K562 (cell line): ENCODE measurements around the gene INSL3.

Source experiments
- ARID2 ChIP-seq: fragments of 450-650 bp; IDR thresholded peaks from 2 replicates; pipeline ENCODE4 v1.6.1; 2017; ENCODE audit warnings: antibody characterized with exemption, mild to moderate bottlenecking
- CHD1 ChIP-seq: fragments of 200-600 bp; sonication (generic); IDR thresholded peaks from one replicate; pipeline ENCODE4 v1.6.1; 2012; ENCODE audit warnings: mild to moderate bottlenecking, moderate library complexity, low read length, inconsistent platforms
- ELF4 ChIP-seq: fragments of 450-650 bp; formaldehyde crosslinking; IDR thresholded peaks from 2 replicates; pipeline ENCODE4 v1.4.0; 2022; ENCODE audit warnings: missing genetic modification characterization
- EP300 ChIP-seq: IDR thresholded peaks from 2 replicates; pipeline ENCODE4 v1.6.1; 2012; ENCODE audit warnings: low read length, improper control_type of control experiment
- EZH2 ChIP-seq: IDR thresholded peaks from 2 replicates; pipeline ENCODE4 v1.6.1; 2012; ENCODE audit warnings: low read depth, mild to moderate bottlenecking, inconsistent platforms, low read length, borderline replicate concordance
- KHSRP ChIP-seq: fragments of 450-650 bp; IDR thresholded peaks from 2 replicates; pipeline ENCODE4 v1.6.1; 2017
- POLR2AphosphoS5 ChIP-seq: IDR thresholded peaks from 2 replicates; pipeline ENCODE4 v1.6.1; 2011; ENCODE audit warnings: mild to moderate bottlenecking, low read depth, low read length, moderate library complexity; ENCODE audit not compliant: control insufficient read depth, insufficient read depth
- ZFPM2 ChIP-seq: fragments of 250-450 bp; sonication (Bioruptor Pico); IDR thresholded peaks from 2 replicates; pipeline ENCODE4 v1.5.1; 2022; ENCODE audit warnings: mild to moderate bottlenecking
- ZNF274 ChIP-seq: IDR thresholded peaks from 2 replicates; pipeline ENCODE4 v1.6.1; 2011; ENCODE audit warnings: low read depth, mild to moderate bottlenecking, low read length, moderate library complexity, borderline replicate concordance

GRCh38 chr19:17780781-17781180, 40.5 kb downstream of the INSL3 start:
- TF ChIP-seq EP300 = no peak
- no peak for TF ChIP-seq POLR2AphosphoS5
- TF ChIP-seq CHD1 = no peak
- no peak for TF ChIP-seq KHSRP
- no peak for TF ChIP-seq ARID2
- TF ChIP-seq EZH2 = no peak
- no peak for TF ChIP-seq ELF4
- no peak for TF ChIP-seq ZFPM2 (CRISPR knock-in tag)
- TF ChIP-seq ZNF274 = no peak
